ENCODE measurements around the gene PPP4R4.

DNA sequence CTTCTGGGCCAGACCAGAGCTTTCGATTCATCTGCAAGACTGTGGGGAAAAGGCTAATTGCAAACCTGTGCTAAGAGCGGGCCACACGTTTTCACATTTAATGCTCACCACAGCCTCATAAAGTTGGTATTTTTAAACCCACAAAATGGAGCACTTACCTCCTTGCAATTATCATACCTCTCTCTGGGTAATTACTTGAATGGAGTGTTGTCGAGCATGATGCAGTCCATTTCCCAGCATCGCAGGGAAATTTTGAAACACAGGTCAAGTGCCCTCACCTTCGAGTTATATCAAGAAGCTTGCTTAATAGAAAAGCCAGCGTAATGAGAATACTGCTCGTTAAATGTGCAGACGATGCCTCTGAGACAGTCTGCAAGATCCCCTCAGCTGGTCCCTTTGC is 35.9 kb upstream of the PPP4R4 start:
- TF ChIP-seq, protein P1, sequence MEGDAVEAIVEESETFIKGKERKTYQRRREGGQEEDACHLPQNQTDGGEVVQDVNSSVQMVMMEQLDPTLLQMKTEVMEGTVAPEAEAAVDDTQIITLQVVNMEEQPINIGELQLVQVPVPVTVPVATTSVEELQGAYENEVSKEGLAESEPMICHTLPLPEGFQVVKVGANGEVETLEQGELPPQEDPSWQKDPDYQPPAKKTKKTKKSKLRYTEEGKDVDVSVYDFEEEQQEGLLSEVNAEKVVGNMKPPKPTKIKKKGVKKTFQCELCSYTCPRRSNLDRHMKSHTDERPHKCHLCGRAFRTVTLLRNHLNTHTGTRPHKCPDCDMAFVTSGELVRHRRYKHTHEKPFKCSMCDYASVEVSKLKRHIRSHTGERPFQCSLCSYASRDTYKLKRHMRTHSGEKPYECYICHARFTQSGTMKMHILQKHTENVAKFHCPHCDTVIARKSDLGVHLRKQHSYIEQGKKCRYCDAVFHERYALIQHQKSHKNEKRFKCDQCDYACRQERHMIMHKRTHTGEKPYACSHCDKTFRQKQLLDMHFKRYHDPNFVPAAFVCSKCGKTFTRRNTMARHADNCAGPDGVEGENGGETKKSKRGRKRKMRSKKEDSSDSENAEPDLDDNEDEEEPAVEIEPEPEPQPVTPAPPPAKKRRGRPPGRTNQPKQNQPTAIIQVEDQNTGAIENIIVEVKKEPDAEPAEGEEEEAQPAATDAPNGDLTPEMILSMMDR (IDR thresholded peaks at IDR 0.05; ENCODE audit: insufficient read depth, low read length): no peak
- no peak for TF ChIP-seq GABPA (IDR thresholded peaks at IDR 0.05; ENCODE audit: low read depth)
- no peak for TF ChIP-seq POLR2AphosphoS5 (IDR thresholded peaks at IDR 0.05; ENCODE audit: low read depth)

Measured in HL-60 (cell line).